SK-N-SH (cell line): ENCODE measurements around the gene DTX3L.

ENCODE experiments used
- EZH2phosphoT487 ChIP-seq: fragments of 200-600 bp; sonication (generic); IDR thresholded peaks from 2 replicates; pipeline ENCODE4 v1.6.1; 2017; ENCODE audit warnings: low read depth, mixed run types, mild to moderate bottlenecking, antibody characterized with exemption, moderate library complexity, borderline replicate concordance
- FOXM1 ChIP-seq: IDR thresholded peaks from 2 replicates; pipeline ENCODE4 v1.4.0; 2012; ENCODE audit warnings: low read depth, mild to moderate bottlenecking
- GABPA ChIP-seq: IDR thresholded peaks from 2 replicates; pipeline ENCODE4 v1.4.0; 2012; ENCODE audit warnings: low read depth, mild to moderate bottlenecking
- POLR2AphosphoS5 ChIP-seq: IDR thresholded peaks from 2 replicates; pipeline ENCODE4 v1.6.1; 2012; ENCODE audit warnings: low read depth, low read length
- RFX5 ChIP-seq: IDR thresholded peaks from 2 replicates; pipeline ENCODE4 v1.6.1; 2012; ENCODE audit warnings: mild to moderate bottlenecking, improper control_type of control experiment, low read length
- TAF1 ChIP-seq: IDR thresholded peaks from 2 replicates; pipeline ENCODE4 v1.6.1; 2012; ENCODE audit warnings: low read depth, mild to moderate bottlenecking, low read length, moderate library complexity, borderline replicate concordance
- TEAD4 ChIP-seq: IDR thresholded peaks from 2 replicates; pipeline ENCODE4 v1.4.0; 2012; ENCODE audit warnings: mild to moderate bottlenecking, borderline replicate concordance; ENCODE audit not compliant: insufficient read depth
- YY1 ChIP-seq: IDR thresholded peaks from 2 replicates; pipeline ENCODE4 v1.4.0; 2012; ENCODE audit warnings: low read depth, mild to moderate bottlenecking
- TF ChIP-seq, protein P1 (sequence below): fragments of 200-600 bp; sonication (generic); IDR thresholded peaks from 2 replicates; pipeline ENCODE4 v1.6.1; 2017; ENCODE audit warnings: antibody characterized with exemption, mild to moderate bottlenecking, moderate library complexity
- TF ChIP-seq, protein P2 (sequence below): fragments of 150-350 bp; IDR thresholded peaks from 2 replicates; pipeline ENCODE4 v1.6.1; 2017; ENCODE audit warnings: antibody characterized with exemption, low read length, low read depth, borderline replicate concordance
- TF ChIP-seq, protein P3 (sequence below): IDR thresholded peaks from 2 replicates; pipeline ENCODE4 v1.6.1; 2012; ENCODE audit warnings: mild to moderate bottlenecking, low read depth, low read length, moderate library complexity
- TF ChIP-seq, protein P4 (sequence below): IDR thresholded peaks from 2 replicates; pipeline ENCODE4 v1.4.0; 2012; ENCODE audit warnings: low read depth, borderline replicate concordance
- TF ChIP-seq, protein P5 (sequence below): IDR thresholded peaks from 2 replicates; pipeline ENCODE4 v1.4.0; 2012; ENCODE audit warnings: low read depth

DNA sequence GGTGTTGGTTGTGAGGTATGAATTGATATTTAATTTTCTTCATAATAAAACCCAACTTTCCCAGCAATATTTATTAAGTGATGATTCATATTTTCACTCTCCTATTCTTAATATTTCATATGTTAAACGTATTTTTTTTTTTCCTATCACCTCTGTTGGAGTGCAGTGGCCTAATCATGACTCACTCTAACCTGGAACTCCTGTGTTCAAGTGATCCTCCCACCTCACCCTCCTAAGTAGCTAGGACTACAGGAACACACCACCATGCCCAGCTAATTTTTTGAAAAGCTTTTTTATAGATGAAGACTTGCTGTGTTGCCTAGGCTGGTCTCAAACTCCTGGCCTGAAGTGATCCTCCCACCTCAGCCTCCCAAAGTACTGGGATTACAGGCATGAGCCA lies 22.0 kb downstream of the DTX3L start:
- TF ChIP-seq YY1 = no peak
- TF ChIP-seq, protein P1, sequence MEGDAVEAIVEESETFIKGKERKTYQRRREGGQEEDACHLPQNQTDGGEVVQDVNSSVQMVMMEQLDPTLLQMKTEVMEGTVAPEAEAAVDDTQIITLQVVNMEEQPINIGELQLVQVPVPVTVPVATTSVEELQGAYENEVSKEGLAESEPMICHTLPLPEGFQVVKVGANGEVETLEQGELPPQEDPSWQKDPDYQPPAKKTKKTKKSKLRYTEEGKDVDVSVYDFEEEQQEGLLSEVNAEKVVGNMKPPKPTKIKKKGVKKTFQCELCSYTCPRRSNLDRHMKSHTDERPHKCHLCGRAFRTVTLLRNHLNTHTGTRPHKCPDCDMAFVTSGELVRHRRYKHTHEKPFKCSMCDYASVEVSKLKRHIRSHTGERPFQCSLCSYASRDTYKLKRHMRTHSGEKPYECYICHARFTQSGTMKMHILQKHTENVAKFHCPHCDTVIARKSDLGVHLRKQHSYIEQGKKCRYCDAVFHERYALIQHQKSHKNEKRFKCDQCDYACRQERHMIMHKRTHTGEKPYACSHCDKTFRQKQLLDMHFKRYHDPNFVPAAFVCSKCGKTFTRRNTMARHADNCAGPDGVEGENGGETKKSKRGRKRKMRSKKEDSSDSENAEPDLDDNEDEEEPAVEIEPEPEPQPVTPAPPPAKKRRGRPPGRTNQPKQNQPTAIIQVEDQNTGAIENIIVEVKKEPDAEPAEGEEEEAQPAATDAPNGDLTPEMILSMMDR = no peak
- TF ChIP-seq GABPA = no peak
- TF ChIP-seq POLR2AphosphoS5 = no peak
- no peak for TF ChIP-seq TEAD4
- TF ChIP-seq FOXM1 = no peak
- TF ChIP-seq, protein P2, sequence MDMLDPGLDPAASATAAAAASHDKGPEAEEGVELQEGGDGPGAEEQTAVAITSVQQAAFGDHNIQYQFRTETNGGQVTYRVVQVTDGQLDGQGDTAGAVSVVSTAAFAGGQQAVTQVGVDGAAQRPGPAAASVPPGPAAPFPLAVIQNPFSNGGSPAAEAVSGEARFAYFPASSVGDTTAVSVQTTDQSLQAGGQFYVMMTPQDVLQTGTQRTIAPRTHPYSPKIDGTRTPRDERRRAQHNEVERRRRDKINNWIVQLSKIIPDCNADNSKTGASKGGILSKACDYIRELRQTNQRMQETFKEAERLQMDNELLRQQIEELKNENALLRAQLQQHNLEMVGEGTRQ = no peak
- no peak for TF ChIP-seq EZH2phosphoT487
- TF ChIP-seq, protein P3, sequence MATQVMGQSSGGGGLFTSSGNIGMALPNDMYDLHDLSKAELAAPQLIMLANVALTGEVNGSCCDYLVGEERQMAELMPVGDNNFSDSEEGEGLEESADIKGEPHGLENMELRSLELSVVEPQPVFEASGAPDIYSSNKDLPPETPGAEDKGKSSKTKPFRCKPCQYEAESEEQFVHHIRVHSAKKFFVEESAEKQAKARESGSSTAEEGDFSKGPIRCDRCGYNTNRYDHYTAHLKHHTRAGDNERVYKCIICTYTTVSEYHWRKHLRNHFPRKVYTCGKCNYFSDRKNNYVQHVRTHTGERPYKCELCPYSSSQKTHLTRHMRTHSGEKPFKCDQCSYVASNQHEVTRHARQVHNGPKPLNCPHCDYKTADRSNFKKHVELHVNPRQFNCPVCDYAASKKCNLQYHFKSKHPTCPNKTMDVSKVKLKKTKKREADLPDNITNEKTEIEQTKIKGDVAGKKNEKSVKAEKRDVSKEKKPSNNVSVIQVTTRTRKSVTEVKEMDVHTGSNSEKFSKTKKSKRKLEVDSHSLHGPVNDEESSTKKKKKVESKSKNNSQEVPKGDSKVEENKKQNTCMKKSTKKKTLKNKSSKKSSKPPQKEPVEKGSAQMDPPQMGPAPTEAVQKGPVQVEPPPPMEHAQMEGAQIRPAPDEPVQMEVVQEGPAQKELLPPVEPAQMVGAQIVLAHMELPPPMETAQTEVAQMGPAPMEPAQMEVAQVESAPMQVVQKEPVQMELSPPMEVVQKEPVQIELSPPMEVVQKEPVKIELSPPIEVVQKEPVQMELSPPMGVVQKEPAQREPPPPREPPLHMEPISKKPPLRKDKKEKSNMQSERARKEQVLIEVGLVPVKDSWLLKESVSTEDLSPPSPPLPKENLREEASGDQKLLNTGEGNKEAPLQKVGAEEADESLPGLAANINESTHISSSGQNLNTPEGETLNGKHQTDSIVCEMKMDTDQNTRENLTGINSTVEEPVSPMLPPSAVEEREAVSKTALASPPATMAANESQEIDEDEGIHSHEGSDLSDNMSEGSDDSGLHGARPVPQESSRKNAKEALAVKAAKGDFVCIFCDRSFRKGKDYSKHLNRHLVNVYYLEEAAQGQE = no peak
- TF ChIP-seq TAF1 = no peak
- TF ChIP-seq, protein P4, sequence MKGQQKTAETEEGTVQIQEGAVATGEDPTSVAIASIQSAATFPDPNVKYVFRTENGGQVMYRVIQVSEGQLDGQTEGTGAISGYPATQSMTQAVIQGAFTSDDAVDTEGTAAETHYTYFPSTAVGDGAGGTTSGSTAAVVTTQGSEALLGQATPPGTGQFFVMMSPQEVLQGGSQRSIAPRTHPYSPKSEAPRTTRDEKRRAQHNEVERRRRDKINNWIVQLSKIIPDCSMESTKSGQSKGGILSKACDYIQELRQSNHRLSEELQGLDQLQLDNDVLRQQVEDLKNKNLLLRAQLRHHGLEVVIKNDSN = no peak
- TF ChIP-seq, protein P5, sequence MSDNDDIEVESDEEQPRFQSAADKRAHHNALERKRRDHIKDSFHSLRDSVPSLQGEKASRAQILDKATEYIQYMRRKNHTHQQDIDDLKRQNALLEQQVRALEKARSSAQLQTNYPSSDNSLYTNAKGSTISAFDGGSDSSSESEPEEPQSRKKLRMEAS = no peak
- TF ChIP-seq RFX5 = no peak
